ENCODE data around the gene ZC3H8.

Gene ZC3H8

DNA sequence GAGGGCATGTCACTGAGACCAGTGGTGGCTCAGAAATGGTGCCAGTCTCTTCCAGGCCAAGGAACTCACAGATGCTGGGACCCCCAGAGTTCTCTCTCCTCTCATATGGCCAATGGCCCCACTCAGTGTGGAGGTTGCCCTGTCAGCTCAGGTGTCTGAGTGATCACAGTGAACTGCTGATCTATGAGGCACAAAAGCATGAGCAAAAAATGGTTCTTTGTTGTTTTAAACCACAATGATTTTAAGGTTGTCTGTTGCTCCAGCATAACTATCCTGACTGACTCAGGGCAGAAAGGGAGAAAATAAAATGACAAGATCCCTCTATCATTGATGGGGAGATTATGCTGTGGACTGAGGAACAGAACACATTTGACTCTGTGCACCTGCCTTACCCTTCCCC lies 58.9 kb downstream of the ZC3H8 start:
- H3K36me3 ChIP-seq (ENCODE audit: control insufficient read depth, insufficient read depth, low read length), result no peaks in the 10 kb centered on the region
- no peak overlapping the region for H3K4me3 ChIP-seq (ENCODE audit: extremely low read depth, insufficient read depth, low read length, poor library complexity, severe bottlenecking)
- H3K27ac ChIP-seq (ENCODE audit: low read depth, low read length, severe bottlenecking), result no peak overlapping the region
- H3K9me3 ChIP-seq (ENCODE audit: control insufficient read depth, low read length), result no peaks in the 10 kb centered on the region
- no peaks in the 10 kb centered on the region for H3K4me1 ChIP-seq (ENCODE audit: control insufficient read depth, insufficient read depth, low read length, poor library complexity, severe bottlenecking)

DNA sequence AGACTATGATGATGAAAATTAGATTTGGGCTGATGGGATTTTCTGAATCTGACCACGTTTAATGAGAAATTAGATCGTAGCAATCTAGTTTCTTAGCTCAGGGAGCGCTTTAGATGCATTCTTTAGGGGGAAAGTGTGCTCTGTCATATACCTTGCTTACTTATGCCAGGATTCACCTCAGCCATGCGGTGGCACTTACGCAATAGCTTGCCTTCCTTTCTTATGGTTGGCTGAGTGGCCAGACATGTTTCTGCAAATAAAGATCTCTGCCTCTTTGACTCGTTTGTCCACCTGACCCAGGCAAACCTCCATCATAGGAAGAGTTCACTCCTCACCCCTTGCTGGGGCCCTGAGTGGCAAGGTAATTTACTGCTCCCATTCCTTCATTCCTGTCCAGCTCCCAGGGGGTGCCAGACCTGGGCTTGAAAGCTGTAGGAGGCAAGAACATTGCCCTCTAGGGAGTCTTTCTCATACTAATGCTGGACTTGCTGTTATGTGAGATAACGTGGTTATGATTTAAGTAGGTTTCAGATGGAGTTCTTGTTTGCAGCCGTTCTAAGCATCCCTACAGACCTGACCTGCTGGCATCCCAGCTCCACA lies 59.6 kb downstream of the ZC3H8 start:
- WGBS, 2 experiments (ENCODE audit: insufficient coverage in 2 of 2), result 73 to 85% methylated on average over 6 to 8 of the region's 8 CpGs
- Histone ChIP-seq H3K4me3 (ENCODE audit: extremely low read depth, insufficient read depth, low read length, poor library complexity, severe bottlenecking) (no peak overlapping the region), H3K9me3 (ENCODE audit: control insufficient read depth, low read length) (no peaks in the 10 kb centered on the region), H3K27ac (ENCODE audit: low read depth, low read length, severe bottlenecking) (no peak overlapping the region), H3K36me3 (ENCODE audit: control insufficient read depth, insufficient read depth, low read length) (no peaks in the 10 kb centered on the region), H3K4me1 (ENCODE audit: control insufficient read depth, insufficient read depth, low read length, poor library complexity, severe bottlenecking) (no peaks in the 10 kb centered on the region)

DNA sequence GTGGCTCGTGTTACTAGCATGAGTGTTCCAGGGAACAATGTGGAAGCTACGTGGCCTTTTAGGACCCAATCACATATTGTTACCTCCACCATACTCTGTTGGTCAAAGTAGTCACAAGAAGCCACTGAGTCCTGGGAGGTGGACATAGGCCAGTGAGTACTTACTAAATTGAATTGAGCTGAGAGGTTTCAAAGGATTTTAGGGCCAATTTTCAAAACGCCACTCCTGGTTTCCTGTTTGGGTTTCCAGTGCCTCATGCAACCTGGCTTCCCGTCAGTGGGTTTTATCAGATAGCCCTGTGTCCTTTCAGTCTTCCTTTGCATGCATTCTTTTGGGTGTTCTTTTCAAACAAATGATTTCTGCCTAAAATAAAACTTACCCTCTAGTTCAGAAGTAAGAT lies 60.4 kb downstream of the ZC3H8 start:
- Histone ChIP-seq H3K36me3 (ENCODE audit: control insufficient read depth, insufficient read depth, low read length) (no peaks in the 10 kb centered on the region), H3K27ac (ENCODE audit: low read depth, low read length, severe bottlenecking) (no peak overlapping the region), H3K9me3 (ENCODE audit: control insufficient read depth, low read length) (no peaks in the 10 kb centered on the region), H3K4me1 (ENCODE audit: control insufficient read depth, insufficient read depth, low read length, poor library complexity, severe bottlenecking) (no peaks in the 10 kb centered on the region), H3K4me3 (ENCODE audit: extremely low read depth, insufficient read depth, low read length, poor library complexity, severe bottlenecking) (no peak overlapping the region)
- 91 to 93% methylated on average over 3 to 4 of the region's 4 CpGs for WGBS, 2 experiments (ENCODE audit: insufficient coverage in 2 of 2)

DNA sequence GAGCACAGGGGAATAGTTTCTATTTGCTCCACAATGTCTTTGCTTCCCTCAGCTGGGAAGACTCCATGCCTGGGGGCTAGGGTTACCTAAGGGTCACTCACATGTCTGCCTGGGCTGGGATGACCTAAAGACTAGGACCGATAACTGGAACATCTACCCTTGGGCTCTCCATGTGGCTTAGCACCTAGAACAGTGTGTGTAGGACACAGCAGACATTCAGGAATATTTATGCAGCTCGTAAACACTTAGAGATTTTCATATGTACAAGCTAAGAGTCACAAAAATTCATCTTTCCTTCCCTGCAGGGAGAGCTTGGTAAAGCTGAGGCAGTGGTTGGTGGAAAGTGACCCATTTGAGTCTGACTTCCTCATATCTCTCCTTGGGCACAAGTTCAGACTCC lies 60.8 kb downstream of the ZC3H8 start:
- H3K4me1 ChIP-seq (ENCODE audit: control insufficient read depth, insufficient read depth, low read length, poor library complexity, severe bottlenecking), result no peaks in the 10 kb centered on the region
- no peak overlapping the region for H3K4me3 ChIP-seq (ENCODE audit: extremely low read depth, insufficient read depth, low read length, poor library complexity, severe bottlenecking)
- H3K36me3 ChIP-seq (ENCODE audit: control insufficient read depth, insufficient read depth, low read length), result no peaks in the 10 kb centered on the region
- WGBS, 2 experiments (ENCODE audit: insufficient coverage in 2 of 2), result 100% methylated on average over 1 to 2 of the region's 2 CpGs
- H3K9me3 ChIP-seq (ENCODE audit: control insufficient read depth, low read length), result no peaks in the 10 kb centered on the region
- H3K27ac ChIP-seq (ENCODE audit: low read depth, low read length, severe bottlenecking), result no peak overlapping the region

DNA sequence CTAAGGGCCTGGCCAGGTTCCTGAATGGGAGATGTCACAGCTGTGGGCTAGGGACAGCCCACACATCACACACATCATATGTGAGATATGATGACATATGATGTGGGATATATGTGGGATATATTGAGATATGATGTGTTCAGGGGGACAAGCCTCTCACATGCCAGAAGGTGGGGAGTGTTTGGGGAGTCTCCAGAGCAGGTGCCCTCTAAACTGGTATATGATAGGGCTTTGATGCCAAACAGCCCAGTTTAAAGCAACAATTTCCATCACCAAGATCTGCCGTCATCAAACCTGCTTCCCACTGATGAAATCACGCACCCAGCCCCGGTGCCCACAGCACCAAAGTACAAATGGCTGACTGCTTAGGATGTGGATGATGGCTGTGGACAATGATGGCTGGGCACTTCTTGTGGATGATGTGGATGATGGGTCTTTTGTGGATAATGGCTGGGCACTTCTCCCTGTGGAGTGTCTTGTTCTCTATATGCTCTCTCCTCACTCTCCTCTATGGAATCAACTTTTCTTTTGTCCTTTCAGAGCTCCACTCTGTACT lies 65.8 kb downstream of the ZC3H8 start:
- Histone ChIP-seq H3K27ac (ENCODE audit: low read depth, low read length, severe bottlenecking) (no peak overlapping the region), H3K4me3 (ENCODE audit: extremely low read depth, insufficient read depth, low read length, poor library complexity, severe bottlenecking) (no peak overlapping the region), H3K9me3 (ENCODE audit: control insufficient read depth, low read length) (no peaks in the 10 kb centered on the region), H3K4me1 (ENCODE audit: control insufficient read depth, insufficient read depth, low read length, poor library complexity, severe bottlenecking) (peaks cover 4% of the 10 kb centered on the region), H3K36me3 (ENCODE audit: control insufficient read depth, insufficient read depth, low read length) (no peaks in the 10 kb centered on the region)
- WGBS, 2 experiments (ENCODE audit: insufficient coverage in 2 of 2), result 90 to 100% methylated on average over 1 to 2 of the region's 3 CpGs

DNA sequence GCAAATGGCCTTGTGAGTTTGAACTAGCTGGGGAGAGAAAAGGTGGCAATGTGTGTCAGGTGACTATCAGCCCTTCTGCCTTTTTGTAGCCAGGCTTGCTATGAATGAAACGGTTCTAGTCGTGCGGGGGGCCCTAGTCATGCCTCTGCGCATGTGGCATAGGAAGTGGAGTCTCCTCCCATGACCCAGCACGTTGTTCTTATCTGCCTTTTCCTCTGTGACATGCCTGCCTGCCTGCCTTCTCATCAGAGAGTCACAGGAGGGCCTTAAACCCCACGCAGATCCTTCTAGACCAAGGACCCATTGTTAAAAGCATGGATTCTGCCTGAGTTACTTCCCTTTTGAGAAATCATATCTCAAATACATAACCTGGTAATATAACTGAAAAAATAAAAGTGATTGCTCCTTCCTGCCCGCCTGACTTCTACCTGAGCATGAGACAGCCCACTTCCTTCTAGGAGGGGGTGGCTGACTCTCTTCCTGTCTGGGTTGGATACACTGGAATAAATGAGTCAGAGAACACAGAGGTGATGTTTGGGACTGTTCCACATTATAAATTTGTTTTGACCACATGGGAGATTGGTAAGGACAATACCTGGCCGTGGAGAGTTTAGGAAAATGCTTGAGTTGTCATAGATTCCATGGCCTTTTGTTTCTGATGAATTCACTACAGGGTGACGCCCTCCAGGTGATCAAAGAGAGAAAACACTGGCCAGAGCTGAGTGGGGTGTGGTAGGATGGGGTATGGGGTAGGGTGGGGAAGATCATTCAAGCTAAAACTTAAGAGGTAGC lies 66.8 kb downstream of the ZC3H8 start:
- Histone ChIP-seq H3K4me3 (ENCODE audit: extremely low read depth, insufficient read depth, low read length, poor library complexity, severe bottlenecking) (no peak overlapping the region), H3K27ac (ENCODE audit: low read depth, low read length, severe bottlenecking) (no peak overlapping the region), H3K36me3 (ENCODE audit: control insufficient read depth, insufficient read depth, low read length) (no peaks in the 10 kb centered on the region), H3K9me3 (ENCODE audit: control insufficient read depth, low read length) (no peaks in the 10 kb centered on the region), H3K4me1 (ENCODE audit: control insufficient read depth, insufficient read depth, low read length, poor library complexity, severe bottlenecking) (peaks cover 4% of the 10 kb centered on the region)
- 90 to 93% methylated on average over 7 to 9 of the region's 9 CpGs for WGBS, 2 experiments (ENCODE audit: insufficient coverage in 2 of 2)

DNA sequence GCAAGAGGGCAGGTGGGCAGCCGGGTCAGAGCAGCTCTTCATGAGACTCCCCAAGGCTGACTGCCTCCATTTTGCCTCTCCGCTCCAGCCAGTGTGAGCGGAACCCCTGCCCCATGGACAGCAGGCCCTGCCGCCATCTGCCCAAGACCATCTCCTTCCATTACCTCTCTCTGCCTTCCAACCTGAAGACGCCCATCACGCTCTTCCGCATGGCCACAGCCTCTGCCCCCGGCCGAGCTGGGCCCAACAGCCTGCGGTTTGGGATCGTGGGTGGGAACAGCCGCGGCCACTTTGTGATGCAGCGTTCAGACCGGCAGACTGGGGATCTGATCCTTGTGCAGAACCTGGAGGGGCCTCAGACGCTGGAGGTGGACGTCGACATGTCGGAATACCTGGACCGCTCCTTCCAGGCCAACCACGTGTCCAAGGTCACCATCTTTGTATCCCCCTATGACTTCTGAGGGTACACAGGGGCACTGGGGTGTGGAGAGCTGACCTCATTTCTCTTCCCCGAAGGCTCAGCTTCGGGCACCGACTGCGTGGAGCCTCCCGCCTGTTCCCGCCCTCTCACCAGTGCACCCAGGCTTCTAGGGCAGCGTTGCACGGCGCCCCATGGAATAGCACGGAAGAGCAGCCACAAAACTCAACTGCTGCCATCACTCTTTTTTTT lies 67.7 kb downstream of the ZC3H8 start:
- Histone ChIP-seq H3K36me3 (ENCODE audit: control insufficient read depth, insufficient read depth, low read length) (no peaks in the 10 kb centered on the region), H3K4me3 (ENCODE audit: extremely low read depth, insufficient read depth, low read length, poor library complexity, severe bottlenecking) (no peak overlapping the region), H3K4me1 (ENCODE audit: control insufficient read depth, insufficient read depth, low read length, poor library complexity, severe bottlenecking) (peaks cover 4% of the 10 kb centered on the region), H3K9me3 (ENCODE audit: control insufficient read depth, low read length) (no peaks in the 10 kb centered on the region), H3K27ac (ENCODE audit: low read depth, low read length, severe bottlenecking) (no peak overlapping the region)
- 93 to 95% methylated on average over 29 to 31 of the region's 31 CpGs for WGBS, 2 experiments (ENCODE audit: insufficient coverage in 2 of 2)

DNA sequence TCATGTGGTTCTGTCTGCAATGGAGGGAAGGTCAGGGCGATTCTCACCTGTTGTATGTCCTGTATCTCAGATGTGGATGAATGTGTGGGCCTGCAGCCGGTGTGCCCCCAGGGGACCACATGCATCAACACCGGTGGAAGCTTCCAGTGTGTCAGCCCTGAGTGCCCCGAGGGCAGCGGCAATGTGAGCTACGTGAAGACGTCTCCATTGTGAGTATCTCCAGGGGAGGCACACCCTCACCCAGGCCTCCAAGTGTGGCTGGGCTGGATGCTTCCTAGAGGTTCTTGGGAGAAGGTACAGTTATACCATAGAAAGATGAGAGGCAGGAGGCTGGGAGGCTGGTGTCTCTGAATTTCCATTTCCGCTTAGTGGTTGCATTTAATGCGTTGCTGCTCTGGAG lies 69.7 kb downstream of the ZC3H8 start:
- Histone ChIP-seq H3K4me3 (ENCODE audit: extremely low read depth, insufficient read depth, low read length, poor library complexity, severe bottlenecking) (no peak overlapping the region), H3K36me3 (ENCODE audit: control insufficient read depth, insufficient read depth, low read length) (no peaks in the 10 kb centered on the region), H3K4me1 (ENCODE audit: control insufficient read depth, insufficient read depth, low read length, poor library complexity, severe bottlenecking) (peaks cover 4% of the 10 kb centered on the region), H3K9me3 (ENCODE audit: control insufficient read depth, low read length) (no peaks in the 10 kb centered on the region), H3K27ac (ENCODE audit: low read depth, low read length, severe bottlenecking) (no peak overlapping the region)
- WGBS, 2 experiments (ENCODE audit: insufficient coverage in 2 of 2), result 85 to 90% methylated on average over 6 to 7 of the region's 9 CpGs

DNA sequence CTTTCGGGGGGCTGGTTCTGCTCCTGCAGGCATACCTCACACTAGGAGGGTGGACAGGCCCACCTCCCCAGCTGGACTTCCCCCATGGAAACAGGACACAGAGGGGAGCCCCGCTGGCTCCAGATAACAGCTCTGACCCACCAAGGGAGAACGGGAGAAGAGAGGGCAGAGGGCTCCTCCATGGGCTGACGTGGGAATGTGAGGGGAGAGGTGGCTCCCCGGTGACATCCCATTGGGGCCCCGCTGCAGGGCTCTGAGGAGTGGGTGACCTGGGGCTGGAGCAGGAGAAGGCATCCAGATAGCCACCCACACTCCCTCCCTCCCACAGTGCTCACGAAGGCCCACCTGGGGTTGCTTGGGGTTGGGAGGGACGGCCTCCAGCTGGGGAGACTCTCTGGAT lies 70.7 kb downstream of the ZC3H8 start:
- no peaks in the 10 kb centered on the region for H3K9me3 ChIP-seq (ENCODE audit: control insufficient read depth, low read length)
- H3K27ac ChIP-seq (ENCODE audit: low read depth, low read length, severe bottlenecking), result no peak overlapping the region
- peaks cover 4% of the 10 kb centered on the region for H3K4me1 ChIP-seq (ENCODE audit: control insufficient read depth, insufficient read depth, low read length, poor library complexity, severe bottlenecking)
- no peak overlapping the region for H3K4me3 ChIP-seq (ENCODE audit: extremely low read depth, insufficient read depth, low read length, poor library complexity, severe bottlenecking)
- no peaks in the 10 kb centered on the region for H3K36me3 ChIP-seq (ENCODE audit: control insufficient read depth, insufficient read depth, low read length)
- WGBS, 2 experiments (ENCODE audit: insufficient coverage in 2 of 2), result 79 to 100% methylated on average over 1 to 5 of the region's 8 CpGs

DNA sequence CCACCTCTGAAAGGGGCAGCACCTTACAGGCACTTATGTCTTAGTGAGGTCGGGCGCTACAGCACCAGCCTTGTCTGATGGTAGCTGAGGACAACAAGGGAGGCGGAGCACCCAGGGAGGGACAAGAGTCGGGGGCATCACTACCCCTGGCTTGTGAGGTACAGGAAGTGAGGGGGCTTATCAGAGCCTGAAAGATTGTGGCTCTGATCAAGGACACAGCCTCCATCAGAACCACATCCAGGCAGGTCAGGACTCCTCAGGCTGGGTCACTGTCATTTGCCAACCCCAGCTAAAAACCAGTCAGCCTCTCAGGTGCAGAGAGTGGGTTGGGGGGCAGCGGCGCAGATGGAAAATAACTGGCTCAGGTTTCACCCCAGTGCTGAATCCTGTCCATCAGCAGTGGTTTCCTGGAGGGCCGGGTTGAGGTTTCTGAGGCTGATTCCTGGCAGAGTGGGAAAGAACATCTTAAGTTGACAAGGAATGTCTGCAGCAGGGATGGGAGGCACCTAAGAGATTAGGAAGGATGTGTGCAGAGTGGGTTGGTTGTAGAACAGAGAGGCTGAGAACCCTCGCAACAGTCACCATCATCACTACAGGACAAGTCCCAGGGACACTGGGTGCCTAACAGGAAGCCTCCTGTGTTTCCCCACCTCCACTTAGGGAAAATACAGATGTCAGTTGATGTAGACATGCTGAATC lies 71.4 kb downstream of the ZC3H8 start:
- no peak overlapping the region for H3K4me3 ChIP-seq (ENCODE audit: extremely low read depth, insufficient read depth, low read length, poor library complexity, severe bottlenecking)
- peaks cover 4% of the 10 kb centered on the region for H3K4me1 ChIP-seq (ENCODE audit: control insufficient read depth, insufficient read depth, low read length, poor library complexity, severe bottlenecking)
- H3K36me3 ChIP-seq (ENCODE audit: control insufficient read depth, insufficient read depth, low read length), result no peaks in the 10 kb centered on the region
- no peaks in the 10 kb centered on the region for H3K9me3 ChIP-seq (ENCODE audit: control insufficient read depth, low read length)
- 93 to 94% methylated on average over 5 of the region's 8 CpGs for WGBS, 2 experiments (ENCODE audit: insufficient coverage in 2 of 2)
- H3K27ac ChIP-seq (ENCODE audit: low read depth, low read length, severe bottlenecking), result no peak overlapping the region
